ENCODE data around the gene BCAS3.

- TF ChIP-seq GATA2 (IDR thresholded peaks at IDR 0.05; ENCODE audit: low read depth, low read length) (no peak), GATA3 (IDR thresholded peaks at IDR 0.05; ENCODE audit: low read depth, low read length) (no peak)
Observed at GRCh38 chr17:60747069-60747808, 69.6 kb downstream of the BCAS3 start.

Data from SH-SY5Y (cell line).